Type B pancreatic cell (in vitro differentiated cells): Measurements from ENCODE around the gene TGFBRAP1. TPM values are rescaled to one million over a fixed set of nuclear protein-coding genes. Genes with fewer than 3 reads are reported as not detected.

Source experiments
- DNase-seq: peaks from one replicate; pipeline ENCODE4 v3.0.0; 2021; ENCODE audit warnings: mixed read lengths; ENCODE audit not compliant: unreplicated experiment; ENCODE audit errors: extremely low spot score
- H3K27ac Mint-ChIP-seq: 2 replicates; pipeline ENCODE4 v1.8.0; 2021; ENCODE audit warnings: mild to moderate bottlenecking, mixed read lengths
- H3K27me3 Mint-ChIP-seq: 2 replicates; pipeline ENCODE4 v1.8.0; 2021; ENCODE audit warnings: mixed read lengths
- H3K36me3 Mint-ChIP-seq: 2 replicates; pipeline ENCODE4 v1.8.0; 2021; ENCODE audit warnings: mixed read lengths
- H3K4me1 Mint-ChIP-seq: one replicate; pipeline ENCODE4 v1.8.0; 2021; ENCODE audit warnings: mixed read lengths; ENCODE audit not compliant: unreplicated experiment
- H3K4me3 Mint-ChIP-seq: 2 replicates; pipeline ENCODE4 v1.8.0; 2021; ENCODE audit warnings: mild to moderate bottlenecking, mixed read lengths
- H3K9me3 Mint-ChIP-seq: 2 replicates; pipeline ENCODE4 v1.8.0; 2021; ENCODE audit warnings: mixed read lengths
- total RNA-seq: library from RNA; stranded (reverse); gene quantifications from 2 replicates; pipeline ENCODE4 v1.2.1, GENCODE V29; 2021; ENCODE audit warnings: low replicate concordance
- TF ChIP-seq, protein P1 (sequence below): fragments of 200-600 bp; sonication (generic); conservative IDR thresholded peaks from 2 replicates; pipeline ENCODE4 v1.5.0; 2021; ENCODE audit warnings: antibody characterized with exemption, mild to moderate bottlenecking

The TGFBRAP1 gene
- total RNA-seq, 1 donor from 2014 or later: 17.5 TPM

DNA sequence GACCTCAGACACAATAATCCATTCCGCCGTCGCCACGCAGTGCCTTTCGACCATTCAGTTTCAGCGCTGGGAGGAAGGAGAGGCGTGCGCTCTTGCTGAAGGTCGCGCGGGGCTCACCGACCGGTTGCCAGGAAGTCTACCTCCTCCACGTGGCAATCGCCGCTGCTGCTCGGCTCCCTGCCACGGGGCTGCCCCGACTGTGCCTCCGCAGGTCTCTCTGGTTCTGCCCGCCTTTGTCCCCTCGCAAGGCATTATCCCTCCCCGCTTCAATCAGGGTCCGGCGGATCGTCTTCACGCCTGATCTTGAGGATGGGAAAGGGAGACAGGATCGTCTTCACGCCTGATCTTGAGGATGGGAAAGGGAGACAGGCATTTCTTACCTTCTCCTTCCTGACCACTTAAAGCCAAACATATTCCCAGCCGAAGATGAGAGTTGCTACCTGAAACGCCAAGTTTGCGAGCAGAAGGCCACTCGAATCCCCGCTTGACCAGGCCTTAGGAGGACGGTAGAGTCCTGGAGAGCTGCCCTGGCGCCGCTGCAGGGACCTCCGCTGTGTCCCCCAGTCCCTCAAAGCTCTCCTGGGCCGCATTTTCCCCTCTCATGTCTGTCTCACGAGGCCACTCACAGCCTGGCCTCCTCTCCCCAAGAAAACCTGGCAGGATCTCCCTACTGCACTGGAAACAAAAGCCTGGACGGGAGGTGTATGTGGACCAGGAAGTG lies 92.3 kb downstream of the TGFBRAP1 start:
- Mint-ChIP-seq H3K9me3 (no peaks in the 10 kb centered on the region), H3K4me1 (peaks cover 8% of the 10 kb centered on the region), H3K36me3 (no peaks in the 10 kb centered on the region), H3K27me3 (peaks cover 5% of the 10 kb centered on the region), H3K4me3 (no peak overlapping the region), H3K27ac (no peak overlapping the region)
- TF ChIP-seq, protein P1, sequence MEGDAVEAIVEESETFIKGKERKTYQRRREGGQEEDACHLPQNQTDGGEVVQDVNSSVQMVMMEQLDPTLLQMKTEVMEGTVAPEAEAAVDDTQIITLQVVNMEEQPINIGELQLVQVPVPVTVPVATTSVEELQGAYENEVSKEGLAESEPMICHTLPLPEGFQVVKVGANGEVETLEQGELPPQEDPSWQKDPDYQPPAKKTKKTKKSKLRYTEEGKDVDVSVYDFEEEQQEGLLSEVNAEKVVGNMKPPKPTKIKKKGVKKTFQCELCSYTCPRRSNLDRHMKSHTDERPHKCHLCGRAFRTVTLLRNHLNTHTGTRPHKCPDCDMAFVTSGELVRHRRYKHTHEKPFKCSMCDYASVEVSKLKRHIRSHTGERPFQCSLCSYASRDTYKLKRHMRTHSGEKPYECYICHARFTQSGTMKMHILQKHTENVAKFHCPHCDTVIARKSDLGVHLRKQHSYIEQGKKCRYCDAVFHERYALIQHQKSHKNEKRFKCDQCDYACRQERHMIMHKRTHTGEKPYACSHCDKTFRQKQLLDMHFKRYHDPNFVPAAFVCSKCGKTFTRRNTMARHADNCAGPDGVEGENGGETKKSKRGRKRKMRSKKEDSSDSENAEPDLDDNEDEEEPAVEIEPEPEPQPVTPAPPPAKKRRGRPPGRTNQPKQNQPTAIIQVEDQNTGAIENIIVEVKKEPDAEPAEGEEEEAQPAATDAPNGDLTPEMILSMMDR: no peak
- DNase-seq: no peak

DNA sequence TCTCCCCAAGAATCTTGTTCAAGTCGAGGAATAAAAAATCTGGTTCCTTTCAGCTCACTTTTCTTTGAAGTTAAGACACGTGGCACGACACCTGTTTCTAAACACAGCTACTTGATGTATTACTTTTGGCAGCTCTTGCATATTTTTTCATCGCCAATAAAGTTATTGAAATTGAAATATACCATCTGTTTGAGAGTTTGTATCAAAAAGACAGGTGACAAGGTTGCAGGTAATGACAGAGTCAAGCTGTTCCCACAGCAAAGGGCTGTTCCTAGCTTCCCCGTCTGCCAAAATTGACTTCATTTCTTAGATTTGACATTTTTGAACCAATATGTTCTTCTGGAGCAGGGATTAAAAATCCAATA lies 93.5 kb downstream of the TGFBRAP1 start:
- no peak overlapping the region for H3K27ac Mint-ChIP-seq
- TF ChIP-seq, protein P1: no peak
- no peaks in the 10 kb centered on the region for H3K36me3 Mint-ChIP-seq
- no peaks in the 10 kb centered on the region for H3K9me3 Mint-ChIP-seq
- no peak for DNase-seq
- H3K4me3 Mint-ChIP-seq: no peak overlapping the region
- peaks cover 8% of the 10 kb centered on the region for H3K4me1 Mint-ChIP-seq
- peaks cover 5% of the 10 kb centered on the region for H3K27me3 Mint-ChIP-seq

DNA sequence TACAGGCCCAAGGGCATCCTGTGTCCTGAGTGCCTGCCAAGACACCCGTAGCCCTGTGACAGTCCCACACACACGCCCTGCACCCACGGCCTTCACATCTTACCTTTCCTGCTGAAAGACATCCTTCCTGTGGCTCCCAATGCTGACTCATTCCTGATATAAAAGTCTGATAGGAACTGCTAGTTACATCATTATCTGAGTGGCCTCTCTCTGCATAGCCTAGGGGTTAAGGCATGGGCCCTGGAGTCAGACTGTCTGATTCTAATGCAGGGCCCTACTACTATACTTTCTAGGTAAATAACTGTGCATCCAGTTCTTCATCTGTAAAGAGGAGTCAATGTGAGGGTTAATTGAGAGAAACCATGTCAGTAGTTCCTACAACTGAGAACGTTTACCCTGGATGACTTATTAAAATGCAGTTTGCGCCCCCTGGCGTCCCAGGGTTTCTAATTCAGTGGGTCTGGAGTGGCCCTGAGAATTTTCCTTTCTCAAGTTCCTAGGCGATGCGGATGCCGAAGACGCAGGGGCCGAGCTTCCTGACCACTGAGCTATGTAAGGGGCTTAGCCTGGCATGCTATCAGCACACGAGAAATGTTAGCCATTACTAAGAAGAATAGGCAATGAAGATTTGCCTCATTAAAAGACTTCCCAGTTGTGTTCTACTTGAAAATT lies 94.0 kb downstream of the TGFBRAP1 start:
- Mint-ChIP-seq H3K36me3 (no peaks in the 10 kb centered on the region), H3K27me3 (peaks cover 5% of the 10 kb centered on the region), H3K9me3 (no peaks in the 10 kb centered on the region), H3K4me3 (no peak overlapping the region), H3K4me1 (peaks cover 8% of the 10 kb centered on the region), H3K27ac (peak overlapping the region; percentile 59)
- peak; percentile 82 for DNase-seq
- TF ChIP-seq, protein P1: peak; percentile 91

DNA sequence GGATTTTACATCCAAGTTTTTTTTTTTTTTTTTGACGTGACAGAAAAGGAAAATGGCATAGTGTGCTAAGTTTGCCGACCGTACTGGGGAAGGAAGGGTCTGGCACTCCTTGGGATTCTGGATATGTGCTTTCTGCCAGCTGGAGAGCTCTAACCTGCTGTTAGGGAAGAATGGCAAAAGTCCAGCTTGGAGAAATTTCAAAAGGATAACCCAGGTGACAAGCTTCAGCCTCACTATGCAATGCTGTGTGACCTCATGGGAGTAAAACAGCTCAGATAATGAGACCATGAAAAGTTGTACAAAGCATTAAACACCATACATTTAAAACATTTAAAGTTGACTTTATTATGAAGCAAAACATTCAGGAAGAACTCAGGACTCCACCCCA lies 98.3 kb downstream of the TGFBRAP1 start:
- TF ChIP-seq, protein P1: no peak
- Mint-ChIP-seq H3K36me3 (no peaks in the 10 kb centered on the region), H3K9me3 (no peaks in the 10 kb centered on the region), H3K27me3 (peaks cover 5% of the 10 kb centered on the region), H3K27ac (no peak overlapping the region), H3K4me1 (peaks cover 8% of the 10 kb centered on the region), H3K4me3 (no peak overlapping the region)
- peak; percentile 15 for DNase-seq

DNA sequence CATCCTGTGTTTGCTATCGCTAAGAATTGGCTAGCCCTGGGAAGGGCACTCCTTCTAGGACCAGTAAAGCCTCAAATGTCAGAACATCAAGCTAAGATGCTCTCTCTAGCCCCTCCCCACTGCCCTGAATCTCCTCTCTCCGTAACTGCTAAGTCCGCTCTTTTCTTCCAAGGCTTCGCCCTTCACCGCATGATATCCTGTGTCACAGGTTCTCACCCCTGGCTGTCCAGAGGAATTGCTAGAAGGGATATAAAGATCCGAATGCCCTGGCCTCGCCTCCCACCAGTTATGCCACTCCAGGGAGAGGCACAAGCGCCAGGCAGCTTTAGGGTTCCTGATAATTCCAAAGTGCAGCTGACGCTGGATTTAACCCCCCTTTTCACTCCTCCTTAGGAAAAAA lies 105.1 kb downstream of the TGFBRAP1 start:
- Mint-ChIP-seq H3K27ac (no peak overlapping the region), H3K4me3 (no peak overlapping the region), H3K4me1 (peaks cover 14% of the 10 kb centered on the region), H3K9me3 (no peaks in the 10 kb centered on the region), H3K27me3 (no peaks in the 10 kb centered on the region), H3K36me3 (no peaks in the 10 kb centered on the region)
- DNase-seq: peak; percentile 45
- TF ChIP-seq, protein P1: no peak
